HG03196 (cell line): ENCODE results near the gene IVNS1ABP.

Experiments
- ATAC-seq: cut with Tn5 transposase; IDR thresholded peaks from one replicate; pipeline ENCODE4 v1.9.1; 2021; ENCODE audit not compliant: unreplicated experiment

Gene IVNS1ABP

DNA sequence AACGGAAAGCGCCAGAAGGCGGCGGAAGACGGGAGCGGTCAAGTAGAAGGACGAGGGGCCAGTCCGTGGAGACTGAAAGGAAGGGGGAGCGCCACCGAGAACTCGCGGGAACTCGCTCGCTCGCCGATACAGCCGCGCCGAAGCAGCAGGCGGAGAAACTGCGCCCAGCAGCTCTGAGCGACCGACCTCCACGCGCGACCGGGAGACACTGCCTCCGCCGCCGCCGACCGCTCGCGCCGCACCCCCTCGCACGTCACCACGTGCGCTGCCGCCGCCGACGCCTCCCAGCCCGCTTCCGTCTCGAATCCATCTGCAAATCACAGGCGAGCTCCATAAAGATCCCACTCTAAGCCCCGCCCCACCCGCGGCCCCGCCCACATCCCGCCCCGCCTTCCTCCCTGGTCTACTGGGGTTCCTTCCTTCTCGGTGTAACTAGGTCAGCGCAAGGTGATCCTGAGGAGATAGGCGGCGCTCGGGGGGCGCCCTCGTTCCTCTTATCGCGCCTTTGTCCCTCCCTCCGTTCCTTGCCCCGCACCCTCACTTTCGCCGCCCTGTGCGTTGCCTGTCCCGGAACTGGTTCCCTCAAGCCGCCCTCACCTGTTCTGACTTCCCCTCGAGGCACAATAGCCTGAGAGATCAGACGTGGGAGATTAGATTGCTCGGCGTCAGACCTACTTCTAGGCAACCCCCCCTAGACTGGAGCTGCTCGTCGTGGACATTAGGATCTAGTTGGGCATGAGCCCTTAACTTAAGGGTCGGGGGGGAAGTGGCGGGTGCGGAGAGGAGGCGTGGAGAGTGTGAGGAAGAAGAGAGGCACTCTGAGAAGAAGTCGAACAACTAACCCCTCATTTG, at the start of gene IVNS1ABP:
IVNS1ABP (minus strand) TSS at position 210 of the 852 bp plus-strand sequence. CDS start 7,750 bp downstream, outside the sequence.
- peak; percentile 79 for ATAC-seq

DNA sequence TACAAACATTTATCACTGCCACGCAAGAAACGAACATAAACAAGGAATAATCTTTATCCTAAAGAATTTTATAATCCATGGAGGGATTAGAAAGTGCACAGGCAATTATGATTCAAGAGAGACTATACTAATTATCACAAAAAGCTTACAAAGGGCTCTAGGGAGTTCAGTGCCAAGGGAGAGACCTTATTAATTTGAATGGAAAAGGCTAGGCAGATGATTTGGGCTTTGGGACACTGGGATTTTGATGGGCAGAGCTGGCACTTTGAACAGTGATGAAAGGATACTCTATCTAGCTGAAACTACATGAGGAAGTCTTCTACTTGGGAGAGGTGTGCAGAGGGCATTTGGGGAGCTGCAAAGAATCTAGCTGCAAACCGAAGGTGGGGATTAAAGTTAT, 48.9 kb upstream of the IVNS1ABP start:
- ATAC-seq: no peak

DNA sequence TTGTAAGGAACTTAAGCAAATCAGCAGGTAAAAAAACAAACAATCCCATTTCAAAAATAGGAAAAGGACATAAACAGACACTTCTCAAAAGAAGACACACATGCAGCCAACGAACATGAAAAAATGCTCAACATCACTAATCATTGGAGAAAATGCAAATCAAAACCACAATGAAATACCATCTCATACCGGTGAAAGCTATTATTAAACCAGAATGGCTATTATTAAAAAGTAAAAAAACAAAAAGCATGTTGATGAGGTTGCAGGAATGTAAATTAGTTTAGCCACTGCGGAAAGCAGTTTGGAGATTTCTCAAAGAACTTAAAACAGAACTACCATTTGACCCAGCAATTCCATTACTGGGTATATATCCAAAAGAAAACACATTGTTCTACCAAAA, 47.5 kb upstream of the IVNS1ABP start:
- ATAC-seq: peak; percentile 45

DNA sequence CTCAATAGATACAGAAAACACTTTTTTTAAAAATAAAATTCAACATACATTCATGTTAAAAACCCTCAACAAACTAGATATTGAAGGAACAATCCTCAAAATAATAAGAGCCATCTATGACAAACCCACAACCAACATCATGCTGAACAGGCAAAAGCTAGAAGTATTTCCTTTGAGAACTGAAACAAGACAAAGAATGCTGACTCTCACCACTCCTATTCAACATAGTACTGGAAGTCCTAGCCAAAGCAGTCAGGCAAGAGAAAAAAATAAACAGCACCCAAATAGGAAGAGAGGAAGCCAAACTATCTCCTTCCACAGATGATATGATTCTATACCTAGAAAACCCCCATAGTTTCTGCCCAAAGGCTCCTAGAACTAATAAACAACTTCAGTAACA, 46.2 kb upstream of the IVNS1ABP start:
- no peak for ATAC-seq

DNA sequence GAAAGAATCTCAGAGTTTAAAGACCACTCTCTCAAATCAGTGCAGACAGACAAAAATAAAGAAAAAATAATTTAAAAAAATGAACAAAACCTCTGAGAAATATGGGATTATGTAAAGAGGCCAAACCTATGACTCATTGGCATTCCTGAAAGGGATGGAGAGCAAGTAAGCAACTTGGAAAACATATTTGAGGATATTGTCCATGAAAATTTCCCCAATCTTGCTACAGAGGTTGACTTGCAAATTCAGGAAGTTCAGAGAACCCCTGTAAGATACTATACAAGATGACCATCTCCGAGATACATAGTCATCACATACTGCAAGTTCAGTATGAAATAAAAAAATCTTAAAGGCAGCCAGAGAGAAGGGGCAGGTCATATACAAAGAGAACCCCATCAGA, 43.7 kb upstream of the IVNS1ABP start:
- ATAC-seq: no peak

DNA sequence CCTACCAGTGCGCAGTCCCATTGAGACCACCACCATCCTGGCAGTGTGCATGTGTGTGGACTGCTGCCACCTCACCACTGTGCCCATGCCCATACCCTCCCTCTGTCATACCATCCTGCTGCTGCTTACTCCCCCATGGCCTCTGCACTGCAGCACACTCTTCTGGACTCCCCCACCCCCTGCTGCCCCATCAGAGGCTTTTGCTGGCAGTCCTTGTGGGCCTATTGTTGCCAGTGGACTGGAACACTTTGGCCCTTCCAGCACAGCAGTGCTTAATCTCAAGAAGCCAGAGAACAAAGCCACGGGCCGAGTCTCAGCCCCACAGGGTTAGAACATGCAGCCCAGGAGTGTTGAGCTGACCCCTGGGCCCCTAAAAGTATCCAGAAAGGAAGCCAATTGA, 41.9 kb upstream of the IVNS1ABP start:
- ATAC-seq: no peak

DNA sequence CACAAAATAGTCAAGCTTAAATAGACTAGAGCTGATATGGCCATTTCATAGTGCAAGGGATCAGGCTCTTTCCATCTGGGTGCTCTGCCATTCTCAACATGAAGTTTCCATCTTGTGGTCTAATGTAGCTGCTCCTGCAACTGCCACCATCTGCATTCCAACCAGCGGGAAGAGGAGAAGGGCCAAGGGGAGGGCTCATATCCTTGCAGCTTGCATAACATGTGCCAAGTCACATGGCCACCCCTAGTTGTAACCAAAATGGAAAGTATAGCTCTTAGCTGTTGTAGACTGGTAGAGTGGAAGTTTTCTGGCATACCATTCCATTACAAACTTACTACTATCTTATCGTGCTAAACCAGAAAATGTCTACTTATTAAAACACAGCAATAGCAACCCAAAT, 38.9 kb upstream of the IVNS1ABP start:
- no peak for ATAC-seq

DNA sequence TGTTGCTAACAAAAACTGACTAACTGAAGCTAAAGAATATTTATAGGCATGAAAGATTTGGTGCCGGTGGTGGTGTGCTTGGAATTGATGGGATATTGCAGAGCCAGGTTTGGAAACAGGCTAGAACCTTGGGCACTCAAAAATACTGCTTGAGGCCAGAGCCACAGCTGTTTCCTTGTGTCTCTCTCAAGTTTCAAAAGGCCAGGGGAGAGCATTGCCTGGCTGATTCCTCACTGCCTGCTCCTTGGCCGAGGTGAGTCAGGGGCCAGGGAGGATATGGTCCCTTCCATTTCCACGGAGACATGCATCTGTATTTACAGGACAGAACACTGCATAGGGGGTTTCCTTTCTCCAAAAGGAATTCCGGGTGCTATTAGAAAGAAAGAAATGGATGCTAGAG, 36.1 kb upstream of the IVNS1ABP start:
- no peak for ATAC-seq

DNA sequence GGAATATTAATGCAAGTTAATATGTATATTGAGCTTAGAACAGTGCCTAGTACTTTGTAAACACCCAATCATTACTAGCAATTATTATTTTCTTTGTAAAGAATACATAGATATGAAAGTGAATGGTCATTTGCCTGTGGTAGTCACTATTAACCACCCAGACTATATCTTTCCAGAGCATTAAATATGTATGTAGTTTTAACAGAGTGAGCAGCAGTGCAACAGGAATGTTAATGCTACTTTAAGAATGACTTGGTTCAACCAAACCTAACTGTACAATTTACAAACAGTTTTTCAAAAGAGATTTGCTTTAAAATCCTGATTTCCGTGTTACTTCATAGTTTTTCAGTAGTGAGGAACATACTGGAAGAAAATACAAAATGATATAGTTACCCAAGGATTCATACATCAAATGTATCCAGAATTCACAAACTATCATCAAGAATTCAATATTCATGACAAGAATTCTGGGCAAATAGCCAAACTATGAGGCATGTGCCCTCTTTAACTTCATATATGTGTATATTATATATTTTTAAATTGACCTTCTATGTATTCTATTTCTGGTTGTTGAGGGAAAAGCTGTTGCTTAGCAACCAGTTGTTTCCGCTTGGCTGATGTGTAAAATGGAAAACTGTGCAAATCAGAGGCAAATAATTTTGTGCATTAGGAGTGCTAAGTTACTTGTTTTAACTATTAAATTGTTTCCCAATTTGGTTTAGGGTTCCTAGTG, 34.9 kb upstream of the IVNS1ABP start:
- no peak for ATAC-seq

DNA sequence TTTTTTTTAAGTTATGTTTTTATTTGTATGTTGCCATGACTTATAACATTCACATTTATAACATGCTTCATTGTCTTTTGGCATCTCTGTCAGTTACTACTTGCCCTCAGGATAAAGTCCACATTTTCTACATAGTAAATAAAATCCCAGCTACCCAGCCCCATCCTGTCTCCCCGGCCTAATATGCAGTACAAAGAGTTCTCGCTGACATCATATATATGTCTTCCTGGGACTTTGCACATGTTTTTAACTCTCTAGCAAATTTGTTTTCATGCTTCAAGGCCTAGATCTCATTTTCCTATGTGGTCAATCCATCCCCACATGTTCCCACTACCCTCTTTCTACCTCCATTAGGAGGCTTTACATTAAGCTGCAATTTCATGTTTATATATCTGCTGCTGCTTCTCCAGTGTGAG, 33.0 kb upstream of the IVNS1ABP start:
- no peak for ATAC-seq

DNA sequence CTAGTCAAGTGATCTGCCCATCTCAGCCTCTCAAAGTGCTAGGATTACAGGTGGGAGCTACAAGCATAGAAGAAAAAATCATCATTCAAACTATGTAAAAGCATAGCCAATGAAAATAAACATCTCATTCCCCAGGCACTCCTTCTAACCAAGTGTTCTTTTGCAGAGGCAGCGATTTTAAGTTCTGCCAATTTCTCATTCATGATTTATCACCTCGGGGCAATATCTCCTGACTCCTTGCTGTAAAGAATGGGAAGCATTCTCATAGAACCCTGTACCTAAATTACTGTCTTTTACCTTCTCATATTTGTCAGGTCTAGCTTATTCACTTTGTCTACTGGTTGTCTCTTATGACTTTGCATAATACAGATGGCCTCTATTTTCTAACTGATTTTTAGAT, 32.5 kb upstream of the IVNS1ABP start:
- no peak for ATAC-seq

DNA sequence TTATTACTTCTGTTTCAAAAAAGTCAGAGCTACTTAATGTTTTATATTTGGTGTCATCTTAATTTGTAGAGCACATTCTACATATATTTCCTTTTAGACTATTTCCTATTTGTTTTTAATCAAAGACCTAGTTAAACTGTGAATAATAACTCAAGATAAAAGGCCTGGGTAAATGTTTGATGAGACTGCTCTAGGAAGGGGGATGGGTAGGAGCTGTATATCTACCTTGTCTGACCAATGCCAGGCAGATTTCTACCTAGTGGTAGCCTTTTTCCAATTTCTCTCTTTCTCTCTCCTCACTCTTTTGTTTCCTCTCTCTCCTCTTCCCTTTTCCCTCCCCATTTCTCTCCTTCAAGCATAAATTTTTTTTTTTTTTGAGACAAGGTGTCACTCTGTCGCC, 31.9 kb upstream of the IVNS1ABP start:
- no peak for ATAC-seq

DNA sequence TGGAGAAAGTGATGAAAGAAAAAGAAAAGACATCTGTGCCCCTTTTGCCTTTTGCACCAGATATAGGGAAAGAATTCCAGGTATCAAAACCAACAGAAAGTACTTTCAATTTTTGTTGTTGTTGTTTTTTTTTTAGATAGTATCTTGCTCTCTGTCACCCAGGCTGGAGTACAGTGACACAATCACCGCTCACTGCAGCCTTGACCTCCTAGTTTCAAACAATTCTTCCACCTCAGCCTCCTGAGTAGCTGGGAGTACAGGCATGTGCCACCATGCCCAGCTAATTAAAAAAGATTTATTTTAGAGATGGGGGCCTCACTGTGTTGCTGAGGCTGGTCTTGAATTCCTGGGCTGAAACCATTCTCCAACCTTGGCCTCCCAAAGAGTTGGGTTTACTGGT, 31.3 kb upstream of the IVNS1ABP start:
- ATAC-seq: no peak

DNA sequence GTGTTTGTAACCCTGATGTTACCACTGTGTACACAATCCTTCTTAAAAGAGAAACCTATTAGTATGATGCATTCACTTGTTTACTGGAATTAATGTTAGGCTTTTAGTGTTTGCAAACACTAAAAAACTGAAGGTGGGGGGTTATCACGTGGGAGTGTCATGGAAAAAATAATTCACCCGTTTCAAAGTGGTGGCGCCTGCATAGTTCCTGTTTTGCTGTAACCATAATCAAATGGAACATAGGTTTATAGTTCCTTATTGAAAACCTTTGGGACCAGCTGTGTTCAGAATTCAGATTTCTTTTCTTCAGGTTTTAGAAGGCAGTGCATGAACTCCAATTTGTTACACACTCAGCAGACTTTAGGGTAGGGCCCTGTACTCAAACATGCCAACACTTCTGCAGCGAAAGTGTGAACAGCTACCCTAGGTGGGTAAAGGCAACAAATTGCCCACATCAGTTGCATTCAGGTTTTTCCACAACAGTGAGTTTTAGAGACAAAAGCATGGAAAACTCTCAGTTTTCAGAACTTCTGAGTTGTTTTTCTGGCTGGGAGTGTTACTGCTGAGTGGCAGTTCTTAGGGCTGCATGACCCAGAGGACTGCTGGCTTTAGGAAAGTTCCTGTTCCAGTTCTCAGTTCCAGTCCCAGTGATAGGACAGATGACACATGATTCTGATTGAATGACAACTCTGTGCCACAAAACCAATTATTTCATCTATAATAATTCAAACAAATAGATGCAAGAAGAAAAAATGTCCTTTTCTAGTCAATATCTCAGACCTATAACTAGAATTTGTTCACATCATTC, 29.1 kb upstream of the IVNS1ABP start:
- ATAC-seq: no peak

DNA sequence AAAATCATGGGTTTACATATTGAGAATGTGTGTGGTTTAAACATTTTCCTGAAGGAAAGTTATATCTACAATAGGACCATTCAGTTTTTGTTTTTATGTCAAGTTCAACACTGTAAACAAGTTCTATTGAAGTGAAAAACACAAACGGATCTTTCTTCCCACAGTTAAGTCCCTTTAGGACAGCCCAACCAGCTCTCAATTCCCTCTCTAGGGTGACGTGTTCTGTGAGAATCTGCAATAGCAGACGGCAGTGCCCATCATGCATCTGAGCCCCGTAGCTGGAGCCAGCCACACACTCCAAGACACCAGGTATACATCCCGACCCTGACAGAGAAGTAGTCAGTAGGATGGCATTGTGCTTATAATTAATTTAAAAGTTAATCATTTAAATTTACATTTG, 26.3 kb upstream of the IVNS1ABP start:
- no peak for ATAC-seq

DNA sequence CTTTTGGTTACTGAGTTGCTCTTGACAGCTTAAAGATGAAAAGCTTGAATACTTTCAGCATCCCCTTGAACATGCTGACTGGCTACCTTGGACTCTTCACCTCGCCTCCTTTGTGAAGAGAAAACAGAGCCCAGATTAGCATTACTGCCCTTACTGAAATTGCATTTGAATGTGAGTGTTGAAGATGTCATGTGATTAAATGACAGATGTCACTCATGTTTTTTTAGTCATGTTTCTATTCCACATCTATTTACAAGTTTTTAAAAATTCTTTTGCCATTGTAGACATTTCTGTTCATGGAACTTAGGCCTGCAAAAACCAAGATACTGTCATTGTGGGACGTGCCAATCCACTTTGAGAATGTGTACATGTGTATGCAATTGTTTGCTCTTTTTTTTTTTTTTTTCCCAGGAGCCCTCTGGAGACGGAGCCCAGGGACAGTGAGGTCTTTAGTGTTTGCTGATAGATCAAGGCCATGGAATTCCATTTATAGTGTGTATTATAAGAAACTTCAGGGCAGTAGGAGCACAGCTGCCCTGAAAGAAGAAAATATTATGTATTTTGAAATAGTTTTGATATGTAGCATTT, 25.7 kb upstream of the IVNS1ABP start:
- no peak for ATAC-seq

DNA sequence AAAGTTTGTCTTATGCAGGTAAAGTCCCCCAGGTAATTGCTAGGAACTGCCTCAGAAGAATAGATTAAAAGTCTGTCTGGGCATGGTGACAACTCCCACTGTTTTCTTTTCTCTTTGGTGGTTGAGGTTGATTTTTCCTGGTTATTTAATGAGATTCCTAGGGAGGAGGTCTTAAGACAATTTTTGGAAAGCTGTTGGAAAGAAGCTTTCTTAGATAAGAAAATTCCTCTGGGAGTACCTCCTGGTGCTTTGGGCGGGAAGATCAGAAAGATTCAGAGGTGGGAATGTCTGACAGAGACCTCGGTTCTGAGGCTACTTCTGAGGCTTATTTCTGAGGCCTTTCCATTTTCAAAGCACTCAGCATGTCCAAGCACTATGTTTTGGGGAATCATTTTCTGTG, 25.0 kb upstream of the IVNS1ABP start:
- no peak for ATAC-seq

DNA sequence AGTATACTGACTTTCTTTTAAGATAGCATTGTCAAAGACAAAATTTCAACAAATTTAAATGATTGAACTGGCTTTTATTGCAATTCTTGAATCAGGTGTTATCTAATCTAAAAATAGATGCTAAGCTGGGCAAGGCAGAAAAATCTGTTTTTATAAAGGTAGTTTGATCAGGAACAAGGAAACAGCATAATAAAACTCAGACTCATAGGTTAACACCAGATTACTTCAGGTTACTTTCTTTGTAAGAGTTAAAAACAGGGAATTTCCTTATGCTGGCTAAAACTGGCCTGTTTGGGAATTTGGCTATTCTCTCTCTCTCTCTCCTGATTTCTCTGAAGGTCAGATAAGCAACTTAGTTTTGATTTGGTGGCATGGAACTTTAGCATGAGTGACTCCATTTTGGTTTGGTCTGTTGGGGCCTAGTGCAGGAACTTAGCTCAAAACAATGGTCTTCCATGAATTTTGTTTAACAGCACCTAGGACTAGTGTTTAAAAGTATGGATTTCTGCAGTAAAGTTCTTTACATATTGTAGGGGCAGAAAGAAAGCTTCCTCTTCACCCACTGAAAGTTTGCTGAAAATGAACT, 24.2 kb upstream of the IVNS1ABP start:
- no peak for ATAC-seq

DNA sequence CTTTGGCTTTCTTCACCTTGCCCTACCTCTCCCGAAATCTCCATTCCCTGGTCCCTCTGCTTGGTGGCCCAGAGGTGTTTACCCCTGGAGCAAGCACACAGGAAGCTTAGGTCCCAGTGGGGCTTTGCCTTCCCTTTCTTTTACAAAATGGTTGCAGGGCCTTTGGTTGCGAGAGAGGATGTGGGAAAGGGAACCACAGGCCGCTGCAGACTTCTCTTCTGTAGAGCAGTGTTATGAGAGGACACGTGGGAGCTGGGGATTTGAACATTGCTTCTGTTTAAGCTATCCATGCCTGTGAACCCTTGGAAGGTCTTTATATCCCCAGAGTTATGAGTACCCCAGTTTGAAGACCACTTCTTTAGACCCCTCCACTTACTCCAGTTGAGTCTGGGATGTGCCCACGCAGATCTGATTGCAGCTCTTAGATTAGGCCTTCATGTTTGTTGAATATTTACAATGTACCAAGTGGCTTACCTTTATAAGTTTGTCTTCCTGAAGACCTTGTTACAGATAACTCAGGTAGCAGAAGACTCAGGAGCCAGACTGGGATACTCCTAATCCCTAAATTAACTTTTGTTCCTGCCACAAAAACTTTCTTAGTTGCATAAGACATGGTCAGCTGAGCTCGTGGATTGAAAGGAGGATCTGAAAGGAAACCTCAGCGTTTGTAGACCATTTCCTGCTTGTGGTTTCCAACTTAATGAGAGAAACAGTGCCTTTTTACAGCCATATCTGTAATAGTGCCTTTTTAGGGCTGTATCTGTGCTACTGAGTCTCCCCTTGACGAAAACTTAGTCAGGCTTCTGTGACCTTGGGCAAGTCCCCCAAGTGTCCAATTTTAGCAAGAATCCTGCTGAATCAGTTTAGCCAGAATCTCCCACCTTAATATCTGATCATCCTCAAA, 21.9 kb upstream of the IVNS1ABP start:
- ATAC-seq: peak; percentile 96

DNA sequence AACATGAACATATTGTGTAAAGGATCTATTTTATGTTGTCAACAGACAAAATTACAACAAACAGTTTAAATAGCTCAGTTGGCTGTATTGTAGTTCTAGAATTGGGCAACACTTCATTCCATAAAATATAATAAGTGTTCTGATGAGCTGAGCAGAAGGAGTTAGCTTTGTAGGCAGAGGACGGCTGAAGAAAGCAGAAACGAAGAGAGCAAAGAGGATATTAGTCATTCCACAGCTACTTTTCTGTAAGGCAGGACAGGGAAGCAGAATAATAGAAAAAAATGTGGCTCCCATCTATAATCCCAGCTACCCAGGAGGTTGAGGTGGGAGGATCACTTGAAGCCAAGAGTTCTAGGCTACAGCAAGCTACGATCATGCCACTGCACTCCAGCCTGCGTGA, 20.2 kb upstream of the IVNS1ABP start:
- ATAC-seq: no peak
